ENCODE data around the gene MIXL1.

The MIXL1 gene

DNA sequence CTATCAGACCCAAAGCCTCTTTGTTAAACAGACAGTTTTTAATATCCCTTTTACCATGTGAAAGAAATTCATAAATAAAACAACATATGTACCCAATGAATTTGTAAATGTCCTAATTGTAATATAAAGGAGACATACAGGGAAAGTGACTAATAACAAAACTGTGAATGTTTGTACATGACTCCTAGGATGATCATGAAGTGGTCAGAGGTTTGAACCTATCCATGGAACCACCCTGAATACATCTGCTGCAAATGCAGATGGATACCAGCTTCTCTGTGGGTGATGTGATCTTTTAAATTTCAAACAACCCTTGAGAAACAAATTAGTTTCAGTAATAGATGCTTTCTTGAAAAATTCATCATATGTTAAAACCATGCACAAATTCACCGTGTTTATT is 20.2 kb upstream of the MIXL1 start:
- in situ Hi-C loops (cut with MboI; ENCODE audit: low pct_unique_long_range_greater_than_20kb, low sequenced_read_pairs, unreplicated experiment) = no loop called here

DNA sequence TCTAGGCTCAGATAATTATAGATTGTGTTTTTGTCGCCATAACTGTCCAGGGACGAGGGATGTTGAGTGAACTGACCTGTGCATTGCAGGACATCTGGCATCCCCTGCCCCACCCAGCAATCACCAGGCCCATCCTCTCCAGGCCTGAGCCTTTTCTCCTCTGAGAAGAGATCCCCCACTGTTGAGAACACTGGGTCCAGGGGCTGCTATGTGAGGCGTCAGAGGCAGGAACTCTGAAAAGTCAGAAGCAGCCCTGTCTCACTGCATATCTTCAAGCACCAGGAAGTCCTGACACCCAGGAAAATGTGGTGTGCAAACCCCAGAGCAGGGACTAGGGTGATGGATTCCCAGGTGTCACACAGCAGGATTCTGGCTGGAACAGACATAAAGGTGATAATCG is 19.8 kb upstream of the MIXL1 start:
- in situ Hi-C loops (cut with MboI; ENCODE audit: low pct_unique_long_range_greater_than_20kb, low sequenced_read_pairs, unreplicated experiment) = no loop called here
- no peak for DNase-seq (ENCODE audit: low spot score)
- TF ChIP-seq, protein P1, sequence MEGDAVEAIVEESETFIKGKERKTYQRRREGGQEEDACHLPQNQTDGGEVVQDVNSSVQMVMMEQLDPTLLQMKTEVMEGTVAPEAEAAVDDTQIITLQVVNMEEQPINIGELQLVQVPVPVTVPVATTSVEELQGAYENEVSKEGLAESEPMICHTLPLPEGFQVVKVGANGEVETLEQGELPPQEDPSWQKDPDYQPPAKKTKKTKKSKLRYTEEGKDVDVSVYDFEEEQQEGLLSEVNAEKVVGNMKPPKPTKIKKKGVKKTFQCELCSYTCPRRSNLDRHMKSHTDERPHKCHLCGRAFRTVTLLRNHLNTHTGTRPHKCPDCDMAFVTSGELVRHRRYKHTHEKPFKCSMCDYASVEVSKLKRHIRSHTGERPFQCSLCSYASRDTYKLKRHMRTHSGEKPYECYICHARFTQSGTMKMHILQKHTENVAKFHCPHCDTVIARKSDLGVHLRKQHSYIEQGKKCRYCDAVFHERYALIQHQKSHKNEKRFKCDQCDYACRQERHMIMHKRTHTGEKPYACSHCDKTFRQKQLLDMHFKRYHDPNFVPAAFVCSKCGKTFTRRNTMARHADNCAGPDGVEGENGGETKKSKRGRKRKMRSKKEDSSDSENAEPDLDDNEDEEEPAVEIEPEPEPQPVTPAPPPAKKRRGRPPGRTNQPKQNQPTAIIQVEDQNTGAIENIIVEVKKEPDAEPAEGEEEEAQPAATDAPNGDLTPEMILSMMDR (IDR thresholded peaks at IDR 0.05; ENCODE audit: extremely low read depth, insufficient read depth, missing control alignments) = no peak

More for the DNA sequence above, 20.2 kb upstream of the MIXL1 start:
- no peak for DNase-seq (ENCODE audit: low spot score)
- TF ChIP-seq, protein P1 (IDR thresholded peaks at IDR 0.05; ENCODE audit: extremely low read depth, insufficient read depth, missing control alignments) = no peak

- in situ Hi-C loops (cut with MboI; ENCODE audit: low pct_unique_long_range_greater_than_20kb, low sequenced_read_pairs, unreplicated experiment) = no loop called here
- TF ChIP-seq, protein P1 (IDR thresholded peaks at IDR 0.05; ENCODE audit: extremely low read depth, insufficient read depth, missing control alignments) = no peak
- DNase-seq (ENCODE audit: low spot score) = no peak
Measured at GRCh38 chr1:226204198-226204597, 19.3 kb upstream of the MIXL1 start.

GRCh38 chr1:226207048-226207447 is 16.4 kb upstream of the MIXL1 start:
- no peak for DNase-seq (ENCODE audit: low spot score)
- TF ChIP-seq, protein P1 (IDR thresholded peaks at IDR 0.05; ENCODE audit: extremely low read depth, insufficient read depth, missing control alignments) = no peak
- in situ Hi-C loops (cut with MboI; ENCODE audit: low pct_unique_long_range_greater_than_20kb, low sequenced_read_pairs, unreplicated experiment) = no loop called here

DNA sequence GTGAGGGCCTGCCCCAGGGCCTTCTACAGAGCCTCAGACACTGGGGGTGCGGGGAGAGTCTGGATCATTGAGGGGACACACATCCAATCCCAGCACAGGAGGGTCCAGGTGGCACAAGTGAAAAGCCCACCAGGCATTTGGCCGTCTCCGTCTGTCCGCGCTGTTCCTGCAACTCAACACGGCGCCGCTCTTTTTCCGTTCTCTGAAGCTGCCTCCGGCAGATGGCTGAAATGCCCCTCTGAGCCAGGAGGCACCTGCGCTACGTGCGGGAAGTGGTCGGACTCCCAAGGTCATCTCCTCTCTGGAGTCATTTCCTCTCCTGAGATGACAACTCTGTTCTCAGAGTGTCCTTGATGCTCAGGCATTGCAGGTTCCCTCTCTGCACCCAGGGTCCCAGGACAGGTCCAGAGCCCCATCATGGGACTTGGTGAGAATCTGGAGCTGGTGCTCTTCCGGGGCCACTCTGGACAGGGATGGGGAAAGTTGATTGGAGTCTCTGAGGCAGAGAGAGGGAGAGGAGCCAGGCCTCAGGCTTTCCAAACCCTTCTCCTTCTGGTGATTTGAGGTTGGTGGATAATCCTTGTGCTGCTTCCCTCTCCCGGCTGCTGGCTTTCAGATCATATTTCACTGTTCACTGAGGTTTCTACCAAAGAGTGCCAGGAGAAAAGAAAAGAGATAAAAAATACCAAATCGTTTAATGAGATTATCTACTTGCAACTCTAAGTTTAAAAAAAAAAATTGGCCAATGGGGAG is 14.0 kb upstream of the MIXL1 start:
- DNase-seq (ENCODE audit: low spot score) = no peak
- in situ Hi-C loops (cut with MboI; ENCODE audit: low pct_unique_long_range_greater_than_20kb, low sequenced_read_pairs, unreplicated experiment) = no loop called here
- TF ChIP-seq, protein P1 (IDR thresholded peaks at IDR 0.05; ENCODE audit: extremely low read depth, insufficient read depth, missing control alignments) = no peak

DNA sequence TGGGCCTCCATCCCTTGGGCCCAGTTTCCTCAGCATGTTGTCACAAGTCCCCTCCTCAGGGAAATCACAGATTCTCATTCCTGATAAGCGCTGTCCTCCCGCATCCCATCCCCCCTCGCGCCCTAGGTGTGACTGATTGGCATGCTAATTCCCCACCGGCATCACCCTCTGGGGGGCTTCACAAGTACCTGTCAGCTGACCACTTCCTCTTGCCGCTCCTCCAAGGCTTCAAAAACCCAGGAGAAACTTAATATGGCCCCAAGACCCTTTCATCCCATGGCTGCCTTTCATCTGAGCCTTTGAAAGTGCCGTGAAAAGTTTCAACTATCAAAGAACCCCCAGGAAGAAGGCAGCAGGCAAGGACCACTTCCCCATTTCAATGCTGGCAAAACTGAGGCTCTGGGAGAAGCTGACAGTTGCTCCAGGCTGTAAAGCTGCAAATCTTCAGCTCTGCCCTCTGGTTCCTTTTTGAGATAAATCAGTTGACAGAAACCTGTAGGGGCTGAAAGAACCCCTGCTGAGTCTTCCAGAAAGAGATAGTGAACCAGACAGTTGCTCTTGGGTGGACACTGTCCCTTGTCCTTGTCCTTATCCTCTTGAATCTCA is 12.8 kb upstream of the MIXL1 start:
- TF ChIP-seq, protein P1 (IDR thresholded peaks at IDR 0.05; ENCODE audit: extremely low read depth, insufficient read depth, missing control alignments) = no peak

More for the DNA sequence above, 12.8 kb upstream of the MIXL1 start:
- in situ Hi-C loops (cut with MboI; ENCODE audit: low pct_unique_long_range_greater_than_20kb, low sequenced_read_pairs, unreplicated experiment) = no loop called here
- no peak for DNase-seq (ENCODE audit: low spot score)
